K562 (cell line): ENCODE results near the gene TRA2B. TPM values are rescaled to one million over a fixed set of nuclear protein-coding genes. Genes with fewer than 3 reads are reported as not detected.

Experiments
- ATAC-seq: fragments of 200-7000 bp; cut with Tn5 transposase; 3 replicates; pipeline ENCODE4 v1.9.1; 2020; ENCODE audit warnings: moderate library complexity
- BruUV-seq: library from RNA; stranded (reverse); fragments of 400-500 nt; replicated peaks from 2 replicates; lab custom pipeline; 2021; lab: Mats Ljungman, UMichigan
- CTCF ChIA-PET: fragments of 300-600 bp; formaldehyde crosslinking; extraction: SDS; loops from one replicate; lab custom pipeline; 2021; ENCODE audit warnings: low intra/inter-chr PET ratio; lab: Yijun Ruan, JAX
- POLR2A ChIA-PET: fragments of 300-600, 350-650 bp; sonication (Branson Sonifier 250); formaldehyde crosslinking; extraction: SDS; loops from one replicate; lab custom pipeline; 2021; ENCODE audit warnings: antibody characterized with exemption, inconsistent platforms; lab: Yijun Ruan, JAX
- DNase-seq, 4 experiments: peaks; one replicate each; pipeline versions ENCODE4 v3.0.0 to v3.0.0-alpha.2; 2011 to 2018; ENCODE audit warnings: low spot score in 3 of 4, mixed read lengths in 3 of 4; ENCODE audit errors: extremely low read depth in 1 of 4
- FAIRE-seq: peaks from 2 replicates; lab custom pipeline; 2011; peaks lifted over from hg19 to GRCh38; lab: Jason Lieb, UNC
- H2AFZ ChIP-seq: 2 replicates; pipeline ENCODE4 v1.6.0; 2011; ENCODE audit warnings: low read depth, low read length, control low read depth, inconsistent platforms
- H3K27ac ChIP-seq: fragments of 200-600 bp; 3 replicates; pipeline ENCODE4 v1.8.0; 2011; ENCODE audit warnings: low read depth, mild to moderate bottlenecking, control low read depth, inconsistent platforms, low read length, moderate library complexity, mixed read lengths; ENCODE audit errors: extremely low read depth
- H3K27me3 ChIP-seq, 2 experiments: fragments of 300-600 bp in 1 of 2; 2 replicates in 1 of 2; 3 replicates in 1 of 2; pipeline versions ENCODE4 v1.6.0 to v1.8.0; 2011; ENCODE audit warnings: inconsistent platforms in 2 of 2, low read length in 2 of 2, mild to moderate bottlenecking in 1 of 2, mixed read lengths in 1 of 2, moderate library complexity in 1 of 2; ENCODE audit not compliant: control insufficient read depth in 2 of 2, insufficient read depth in 2 of 2
- H3K36me3 ChIP-seq: fragments of 300-600 bp; 3 replicates; pipeline ENCODE4 v1.8.0; 2011; ENCODE audit warnings: mild to moderate bottlenecking, low read length, inconsistent platforms; ENCODE audit not compliant: control insufficient read depth, insufficient read depth
- H3K4me1 ChIP-seq, 2 experiments: fragments of 200-600 bp in 1 of 2; replicated peaks in 1 of 2; 2 replicates in 1 of 2; 3 replicates in 1 of 2; pipeline versions ENCODE4 v1.5.1 to v1.8.0; 2011; ENCODE audit warnings: inconsistent platforms in 2 of 2, low read length in 2 of 2, mild to moderate bottlenecking in 1 of 2, mixed read lengths in 1 of 2, moderate library complexity in 1 of 2; ENCODE audit not compliant: control insufficient read depth in 2 of 2, insufficient read depth in 2 of 2
- H3K4me2 ChIP-seq: 2 replicates; pipeline ENCODE4 v1.6.1; 2011; ENCODE audit warnings: low read length, control low read depth, inconsistent platforms, mixed read lengths; ENCODE audit not compliant: insufficient read depth
- H3K4me3 ChIP-seq: fragments of 200-600 bp; sonication (generic), shearing (Covaris generic); 2 replicates; pipeline ENCODE4 v1.5.1; 2016; ENCODE audit warnings: control low read depth, inconsistent platforms
- H3K79me2 ChIP-seq: fragments of 200-600 bp; 3 replicates; pipeline ENCODE4 v1.8.0; 2011; ENCODE audit warnings: low read length, inconsistent platforms; ENCODE audit not compliant: control insufficient read depth, insufficient read depth
- H3K9ac ChIP-seq, 2 experiments: 2 replicates each; pipeline versions ENCODE4 v1.6.0 to v1.6.1; 2011; ENCODE audit warnings: low read depth in 2 of 2, low read length in 2 of 2, control low read depth in 1 of 2, inconsistent platforms in 1 of 2, mild to moderate bottlenecking in 1 of 2, mixed read lengths in 1 of 2; ENCODE audit not compliant: insufficient read depth in 1 of 2
- H3K9me1 ChIP-seq: one replicate; pipeline ENCODE4 v1.6.0; 2011; ENCODE audit warnings: inconsistent platforms, mild to moderate bottlenecking, low read length, moderate library complexity; ENCODE audit not compliant: control insufficient read depth, insufficient read depth
- H3K9me3 ChIP-seq: replicated peaks from 2 replicates; pipeline ENCODE4 v1.5.1; 2011; ENCODE audit warnings: low read depth, low read length, inconsistent platforms; ENCODE audit not compliant: control insufficient read depth, insufficient read depth
- H4K20me1 ChIP-seq: replicated peaks from 2 replicates; pipeline ENCODE4 v1.6.1; 2011; ENCODE audit warnings: low read length, inconsistent platforms, mixed read lengths; ENCODE audit not compliant: control insufficient read depth, insufficient read depth
- DNMT1 ChIP-seq: fragments of 450-650 bp; IDR thresholded peaks from 2 replicates; pipeline ENCODE4 v1.6.1; 2016; ENCODE audit warnings: antibody characterized with exemption, mild to moderate bottlenecking
- EGR1 ChIP-seq: fragments of 450-650 bp; conservative IDR thresholded peaks from 2 replicates; pipeline ENCODE4 v1.6.1; 2017; ENCODE audit warnings: mild to moderate bottlenecking
- GABPA ChIP-seq: fragments of 200-800 bp; sonication (Bioruptor generic); conservative IDR thresholded peaks from 2 replicates; pipeline ENCODE4 v1.6.1; 2016; ENCODE audit warnings: low read depth, missing genetic modification characterization, missing compliant biosample characterization
- GABPB2 ChIP-seq: fragments of 250-450 bp; sonication (Bioruptor Pico); conservative IDR thresholded peaks from 2 replicates; pipeline ENCODE4 v1.5.1; 2021; ENCODE audit warnings: mild to moderate bottlenecking
- GATAD2B ChIP-seq: fragments of 450-650 bp; IDR thresholded peaks from 2 replicates; pipeline ENCODE4 v1.6.1; 2017; ENCODE audit warnings: mild to moderate bottlenecking, borderline replicate concordance
- HMG20A ChIP-seq: fragments of 450-650 bp; formaldehyde crosslinking; conservative IDR thresholded peaks from 2 replicates; pipeline ENCODE4 v1.4.0; 2020; ENCODE audit warnings: mild to moderate bottlenecking, mixed read lengths
- HNRNPUL1 ChIP-seq: fragments of 200-400 bp; formaldehyde crosslinking; IDR thresholded peaks from 2 replicates; pipeline ENCODE4 v1.6.1; 2017; ENCODE audit warnings: low read length
- IRF2 ChIP-seq: sonication (generic); formaldehyde crosslinking; IDR thresholded peaks from 2 replicates; pipeline ENCODE4 v1.8.1; 2022; ENCODE audit warnings: mild to moderate bottlenecking, missing genetic modification reagents
- SREBF1 ChIP-seq: fragments of 150-350 bp; IDR thresholded peaks from 2 replicates; pipeline ENCODE4 v1.6.1; 2014; ENCODE audit warnings: antibody characterized with exemption, low read depth, low read length, borderline replicate concordance
- ZBTB2 ChIP-seq: fragments of 450-650 bp; IDR thresholded peaks from 2 replicates; pipeline ENCODE4 v1.6.1; 2016; ENCODE audit warnings: antibody characterized with exemption
- ZFP1 ChIP-seq: fragments of 450-650 bp; formaldehyde crosslinking; IDR thresholded peaks from 2 replicates; pipeline ENCODE4 v1.4.0; 2020; ENCODE audit warnings: mild to moderate bottlenecking, mixed read lengths
- ZNF561 ChIP-seq: fragments of 450-650 bp; formaldehyde crosslinking; conservative IDR thresholded peaks from 2 replicates; pipeline ENCODE4 v1.4.0; 2020; ENCODE audit warnings: mild to moderate bottlenecking, moderate library complexity
- WGBS: fragments of 100-300 bp; shearing (Covaris generic); methylation state at CpG from one replicate; pipeline ENCODE4 v1.1.6; 2016; ENCODE audit warnings: low coverage, mixed read lengths; ENCODE audit not compliant: insufficient coverage; ENCODE audit errors: missing lambda C conversion rate; 5-methylcytosine and 5-hydroxymethylcytosine counted together
- in situ Hi-C: fragments of 300-500 bp; cut with MboI; formaldehyde crosslinking; loops from 4 replicates; pipeline ENCODE4 v1.15.0; 2018; ENCODE audit warnings: inconsistent platforms, mixed read lengths
- intact Hi-C: fragments of 100-400 bp; cut with micrococcal nuclease; formaldehyde crosslinking; loops from 2 replicates; pipeline ENCODE4 v1.14.2; 2022
- polyA plus RNA-seq, 8 experiments: library from polyadenylated mRNA; depleted of rRNA in 4 of 8; stranded (reverse) in 5 of 8; unstranded in 3 of 8; fragments of >200 nt; fragmentation: Nextera tagmentation in 2 of 8; fragmentation: Illumina TruSeq in 1 of 8; extraction: Ambion mirVana in 2 of 8; extraction: Trizol in 1 of 8; gene quantifications; 2 replicates each; pipeline versions ENCODE4 v1.2.1 to v1.2.3, GENCODE V29; 2011 to 2014; ENCODE audit warnings: inconsistent platforms in 1 of 8, missing spikeins in 1 of 8
- total RNA-seq, 7 experiments: library from RNA; depleted of rRNA in 6 of 7; stranded (reverse); fragments of >200 nt in 6 of 7; fragmentation: Illumina TruSeq in 2 of 7; extraction: Trizol in 2 of 7; gene quantifications; 2 replicates each; pipeline versions ENCODE4 v1.2.1 to v1.2.3, GENCODE V29; 2011 to 2021; ENCODE audit warnings: low replicate concordance in 1 of 7
- TF ChIP-seq, protein P1 (sequence below): fragments of 450-650 bp; IDR thresholded peaks from 2 replicates; pipeline ENCODE4 v1.6.1; 2018; ENCODE audit not compliant: partially characterized antibody

The TRA2B gene
- total and polyA plus RNA-seq, 9 of the 15 experiments (the other 6 are each of a cell fraction or from before 2014, with no cell fraction given): 105 to 411 (median 278) TPM

- TF ChIP-seq, protein P1, sequence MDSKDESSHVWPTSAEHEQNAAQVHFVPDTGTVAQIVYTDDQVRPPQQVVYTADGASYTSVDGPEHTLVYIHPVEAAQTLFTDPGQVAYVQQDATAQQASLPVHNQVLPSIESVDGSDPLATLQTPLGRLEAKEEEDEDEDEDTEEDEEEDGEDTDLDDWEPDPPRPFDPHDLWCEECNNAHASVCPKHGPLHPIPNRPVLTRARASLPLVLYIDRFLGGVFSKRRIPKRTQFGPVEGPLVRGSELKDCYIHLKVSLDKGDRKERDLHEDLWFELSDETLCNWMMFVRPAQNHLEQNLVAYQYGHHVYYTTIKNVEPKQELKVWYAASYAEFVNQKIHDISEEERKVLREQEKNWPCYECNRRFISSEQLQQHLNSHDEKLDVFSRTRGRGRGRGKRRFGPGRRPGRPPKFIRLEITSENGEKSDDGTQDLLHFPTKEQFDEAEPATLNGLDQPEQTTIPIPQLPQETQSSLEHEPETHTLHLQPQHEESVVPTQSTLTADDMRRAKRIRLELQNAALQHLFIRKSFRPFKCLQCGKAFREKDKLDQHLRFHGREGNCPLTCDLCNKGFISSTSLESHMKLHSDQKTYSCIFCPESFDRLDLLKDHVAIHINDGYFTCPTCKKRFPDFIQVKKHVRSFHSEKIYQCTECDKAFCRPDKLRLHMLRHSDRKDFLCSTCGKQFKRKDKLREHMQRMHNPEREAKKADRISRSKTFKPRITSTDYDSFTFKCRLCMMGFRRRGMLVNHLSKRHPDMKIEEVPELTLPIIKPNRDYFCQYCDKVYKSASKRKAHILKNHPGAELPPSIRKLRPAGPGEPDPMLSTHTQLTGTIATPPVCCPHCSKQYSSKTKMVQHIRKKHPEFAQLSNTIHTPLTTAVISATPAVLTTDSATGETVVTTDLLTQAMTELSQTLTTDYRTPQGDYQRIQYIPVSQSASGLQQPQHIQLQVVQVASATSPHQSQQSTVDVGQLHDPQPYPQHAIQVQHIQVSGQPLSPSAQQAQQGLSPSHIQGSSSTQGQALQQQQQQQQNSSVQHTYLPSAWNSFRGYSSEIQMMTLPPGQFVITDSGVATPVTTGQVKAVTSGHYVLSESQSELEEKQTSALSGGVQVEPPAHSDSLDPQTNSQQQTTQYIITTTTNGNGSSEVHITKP: no peak
- TF ChIP-seq HNRNPUL1 (no peak), ZBTB2 (no peak), ZNF561 (no peak)
Measured at GRCh38 chr3:185978516-185978915, 40.7 kb upstream of the TRA2B start (continued).

- H4K20me1 ChIP-seq: peaks cover 5% of the 10 kb centered on the region; the same call in 1 of the 2 replicates
- CTCF ChIA-PET: interaction anchor here (1.3 to 1.9 kb wide), 2 partner anchors 265 to 563 kb away, joined by 6 to 9 read pairs; no protein-coding TSS in a partner anchor
- H3K4me1 ChIP-seq: peaks cover 0 to 13% of the 10 kb centered on the region in 2 experiments; a peak in 3 of 5 replicates
- H3K9me3 ChIP-seq: no peaks in the 10 kb centered on the region
- H3K4me3 ChIP-seq: no peak overlapping the region
- FAIRE-seq: no peak
- DNase-seq: no peak
- in situ Hi-C loops: no loop called here
- WGBS: 17% methylated on average over 3 of the region's 3 CpGs
- H3K27me3 ChIP-seq: no peaks in the 10 kb centered on the region
- H3K4me2 ChIP-seq: peak overlapping the region; percentile 54; the same call in 1 of the 2 replicates
- intact Hi-C loops: loop anchor here (1.0 to 5.0 kb wide), 3 partner anchors 35 to 315 kb away; no protein-coding TSS in a partner anchor
- H3K36me3 ChIP-seq: no peaks in the 10 kb centered on the region
- BruUV-seq: no TSS peak
- H3K27ac ChIP-seq: no peak overlapping the region
- H3K9me1 ChIP-seq: no peaks in the 10 kb centered on the region
- POLR2A ChIA-PET: interaction anchor here (1.3 kb wide), 1 partner anchor 264 kb away, joined by 3 read pairs; no protein-coding TSS in a partner anchor
- H3K9ac ChIP-seq: no peak overlapping the region
- no peaks in the 10 kb centered on the region for H3K79me2 ChIP-seq
- ATAC-seq: no peak
- peak overlapping the region; percentile 67 for H2AFZ ChIP-seq
- TF ChIP-seq GABPA (0 out of 2 replicates have a peak, but pooled peaks have one; percentile 1), GABPB2 (no peak), DNMT1 (no peak), SREBF1 (no peak), HMG20A (CRISPR knock-in tag) (no peak), ZFP1 (no peak), GATAD2B (0 out of 2 replicates have a peak, but pooled peaks have one; percentile 20), EGR1 (no peak), IRF2 (no peak)
Measured at GRCh38 chr3:185977679-185978040, 39.8 kb upstream of the TRA2B start.
